H1 (cell line): Measurements from ENCODE around the gene ZBTB16. TPM values are rescaled to one million over a fixed set of nuclear protein-coding genes. Genes with fewer than 3 reads are reported as not detected.

Experiments
- CTCF ChIA-PET: fragments of 300-600 bp; sonication (Branson Sonifier 250); formaldehyde crosslinking; loops from one replicate; lab custom pipeline; 2021; ENCODE audit not compliant: partially characterized antibody; lab: Charles Lee
- POLR2A ChIA-PET: fragments of 300-600 bp; sonication (Branson Sonifier 250); formaldehyde crosslinking; loops from one replicate; lab custom pipeline; 2021; ENCODE audit warnings: inconsistent platforms; ENCODE audit not compliant: partially characterized antibody; lab: Charles Lee
- DNase-seq, 2 experiments: peaks; one replicate each; pipeline versions ENCODE4 v3.0.0 to v3.0.0-alpha.2; 2010 to 2022; ENCODE audit warnings: low spot score in 2 of 2, low read depth in 1 of 2, mixed read lengths in 1 of 2
- FAIRE-seq: peaks from 2 replicates; lab custom pipeline; 2011; peaks lifted over from hg19 to GRCh38; lab: Jason Lieb, UNC
- H2AFZ ChIP-seq: 2 replicates; pipeline ENCODE4 v1.8.1; 2012; ENCODE audit warnings: low read length, inconsistent platforms
- H2AK5ac ChIP-seq: 2 replicates; pipeline ENCODE4 v1.6.1; 2013; ENCODE audit warnings: low read depth, low read length
- H2BK120ac ChIP-seq: replicated peaks from 2 replicates; pipeline ENCODE3; 2013; ENCODE audit warnings: low read depth, low read length, inconsistent platforms
- H2BK12ac ChIP-seq: 2 replicates; pipeline ENCODE4 v1.6.1; 2013; ENCODE audit warnings: low read depth, low read length
- H2BK15ac ChIP-seq: 2 replicates; pipeline ENCODE4 v1.6.1; 2013; ENCODE audit warnings: low read length
- H2BK20ac ChIP-seq: 2 replicates; pipeline ENCODE4 v1.6.1; 2013; ENCODE audit warnings: low read length
- H2BK5ac ChIP-seq: 2 replicates; pipeline ENCODE4 v1.6.1; 2013; ENCODE audit warnings: low read depth, low read length
- H3K14ac ChIP-seq: 2 replicates; pipeline ENCODE4 v1.6.1; 2013; ENCODE audit warnings: inconsistent platforms; ENCODE audit not compliant: insufficient read length
- H3K18ac ChIP-seq: 2 replicates; pipeline ENCODE4 v1.6.1; 2013; ENCODE audit warnings: low read length; ENCODE audit errors: extremely low read depth
- H3K23ac ChIP-seq: 2 replicates; pipeline ENCODE4 v1.6.1; 2013; ENCODE audit warnings: inconsistent platforms; ENCODE audit not compliant: insufficient read length
- H3K23me2 ChIP-seq: 2 replicates; pipeline ENCODE4 v1.6.1; 2013; ENCODE audit warnings: low read depth, low read length
- H3K27ac ChIP-seq: 2 replicates; pipeline ENCODE4 v1.6.1; 2011; ENCODE audit warnings: low read depth, low read length, inconsistent platforms
- H3K27me3 ChIP-seq, 4 experiments: replicated peaks in 1 of 4; 1 replicate in 1 of 4; 2 replicates in 3 of 4; pipeline versions ENCODE4 v1.6.1 to v1.8.1; 2011 to 2013; ENCODE audit warnings: low read length in 3 of 4, mild to moderate bottlenecking in 3 of 4, inconsistent platforms in 2 of 4, mixed read lengths in 2 of 4, moderate library complexity in 1 of 4; ENCODE audit not compliant: control insufficient read depth in 3 of 4, insufficient read depth in 3 of 4; ENCODE audit errors: extremely low read depth in 1 of 4
- H3K36me3 ChIP-seq, 4 experiments: 2 replicates each; pipeline versions ENCODE4 v1.6.1 to v1.8.1; 2011 to 2013; ENCODE audit warnings: mild to moderate bottlenecking in 4 of 4, low read length in 3 of 4, moderate library complexity in 2 of 4, control low read depth in 1 of 4, inconsistent platforms in 1 of 4; ENCODE audit not compliant: insufficient read depth in 4 of 4, control insufficient read depth in 2 of 4
- H3K4ac ChIP-seq: replicated peaks from 2 replicates; pipeline ENCODE3; 2013; ENCODE audit warnings: low read length, low read depth, mixed read lengths, inconsistent platforms; ENCODE audit not compliant: insufficient read length
- H3K4me1 ChIP-seq, 4 experiments: replicated peaks in 1 of 4; 1 replicate in 1 of 4; 2 replicates in 3 of 4; pipeline versions ENCODE4 v1.6.1 to v1.8.1; 2011 to 2013; ENCODE audit warnings: low read length in 3 of 4, inconsistent platforms in 2 of 4, mixed read lengths in 1 of 4; ENCODE audit not compliant: insufficient read depth in 4 of 4, control insufficient read depth in 3 of 4
- H3K4me2 ChIP-seq, 2 experiments: 2 replicates each; pipeline versions ENCODE4 v1.6.1 to v1.8.1; 2011 to 2013; ENCODE audit warnings: low read depth in 2 of 2, low read length in 2 of 2, control low read depth in 1 of 2, inconsistent platforms in 1 of 2, mild to moderate bottlenecking in 1 of 2; ENCODE audit not compliant: insufficient read depth in 1 of 2
- H3K4me3 ChIP-seq, 4 experiments: fragments of 200-600, 300-600 bp in 1 of 4; sonication (generic), shearing (Covaris generic), sonication (Bioruptor Twin) in 1 of 4; 2 replicates each; pipeline versions ENCODE4 v1.5.1 to v1.8.1; 2011 to 2016; ENCODE audit warnings: low read length in 4 of 4, low read depth in 3 of 4, control low read depth in 2 of 4, inconsistent platforms in 2 of 4, mild to moderate bottlenecking in 2 of 4, mixed read lengths in 1 of 4, moderate library complexity in 1 of 4; ENCODE audit not compliant: insufficient read depth in 2 of 4; ENCODE audit errors: extremely low read depth in 1 of 4
- H3K56ac ChIP-seq: replicated peaks from 2 replicates; pipeline ENCODE3; 2013; ENCODE audit warnings: low read depth, mild to moderate bottlenecking, mixed read lengths, low read length, inconsistent platforms; ENCODE audit not compliant: insufficient read length
- H3K79me1 ChIP-seq: 2 replicates; pipeline ENCODE4 v1.6.1; 2013; ENCODE audit warnings: low read depth, low read length, control low read depth
- H3K79me2 ChIP-seq, 2 experiments: 2 replicates each; pipeline versions ENCODE4 v1.6.1 to v1.8.1; 2012 to 2013; ENCODE audit warnings: low read length in 2 of 2, mild to moderate bottlenecking in 2 of 2, inconsistent platforms in 1 of 2; ENCODE audit not compliant: insufficient read depth in 2 of 2, control insufficient read depth in 1 of 2
- H3K9ac ChIP-seq, 4 experiments: replicated peaks in 1 of 4; 1 replicate in 1 of 4; 2 replicates in 3 of 4; pipeline versions ENCODE4 v1.6.1 to v1.8.1; 2011 to 2013; ENCODE audit warnings: low read depth in 3 of 4, low read length in 3 of 4, control low read depth in 2 of 4, mild to moderate bottlenecking in 2 of 4, moderate library complexity in 2 of 4, inconsistent platforms in 1 of 4; ENCODE audit errors: extremely low read depth in 1 of 4
- H3K9me3 ChIP-seq, 2 experiments: 2 replicates each; pipeline versions ENCODE4 v1.6.1 to v1.8.1; 2012 to 2013; ENCODE audit warnings: mild to moderate bottlenecking in 2 of 2, moderate library complexity in 2 of 2, control low read depth in 1 of 2, inconsistent platforms in 1 of 2, low read depth in 1 of 2, low read length in 1 of 2, mixed read lengths in 1 of 2; ENCODE audit not compliant: insufficient read depth in 2 of 2
- H4K20me1 ChIP-seq, 2 experiments: replicated peaks in 1 of 2; 2 replicates each; pipeline versions ENCODE3 to v1.8.1; 2011 to 2013; ENCODE audit warnings: inconsistent platforms in 2 of 2, low read length in 2 of 2, mild to moderate bottlenecking in 1 of 2; ENCODE audit not compliant: insufficient read depth in 2 of 2, control insufficient read depth in 1 of 2
- H4K5ac ChIP-seq: 2 replicates; pipeline ENCODE4 v1.6.1; 2013; ENCODE audit warnings: low read length, low read depth, mixed read lengths, inconsistent platforms; ENCODE audit not compliant: insufficient read length
- H4K8ac ChIP-seq: 2 replicates; pipeline ENCODE4 v1.8.0; 2013; ENCODE audit warnings: mild to moderate bottlenecking, moderate library complexity, low read length, inconsistent platforms; ENCODE audit not compliant: insufficient read depth; ENCODE audit errors: extremely low read depth
- H4K91ac ChIP-seq: replicated peaks from 2 replicates; pipeline ENCODE3; 2013; ENCODE audit warnings: low read length, mixed read lengths, inconsistent platforms; ENCODE audit not compliant: insufficient read length
- CHD2 ChIP-seq: IDR thresholded peaks from 2 replicates; pipeline ENCODE4 v1.6.1; 2012; ENCODE audit warnings: low read length, improper control_type of control experiment
- EP300 ChIP-seq, 2 experiments: IDR thresholded peaks; 1 replicate in 1 of 2; 2 replicates in 1 of 2; pipeline ENCODE4 v1.6.1; 2011 to 2012; ENCODE audit warnings: low read depth in 2 of 2, low read length in 2 of 2, mild to moderate bottlenecking in 2 of 2, borderline replicate concordance in 1 of 2, inconsistent platforms in 1 of 2, moderate library complexity in 1 of 2
- EZH2 ChIP-seq: fragments of 200-600 bp; sonication (generic); IDR thresholded peaks from 2 replicates; pipeline ENCODE4 v1.7.1; 2012; ENCODE audit warnings: low read depth, mild to moderate bottlenecking, moderate library complexity, low read length, inconsistent platforms; ENCODE audit not compliant: severe bottlenecking
- HDAC6 ChIP-seq: IDR thresholded peaks from one replicate; pipeline ENCODE4 v1.7.1; 2012; ENCODE audit warnings: low read depth, mild to moderate bottlenecking, inconsistent platforms, low read length, moderate library complexity
- JUN ChIP-seq: IDR thresholded peaks from 2 replicates; pipeline ENCODE4 v1.6.1; 2011; ENCODE audit warnings: low read depth, mild to moderate bottlenecking, improper control_type of control experiment, low read length
- KDM1A ChIP-seq: fragments of 200-600, 300-600 bp; sonication (generic); IDR thresholded peaks from 2 replicates; pipeline ENCODE4 v1.7.1; 2016; ENCODE audit warnings: mild to moderate bottlenecking, low read length, borderline replicate concordance
- KDM4A ChIP-seq: IDR thresholded peaks from one replicate; pipeline ENCODE4 v1.7.1; 2012; ENCODE audit warnings: low read depth, mild to moderate bottlenecking, moderate library complexity, low read length, inconsistent platforms; ENCODE audit not compliant: severe bottlenecking
- YY1 ChIP-seq: IDR thresholded peaks from 2 replicates; pipeline ENCODE4 v1.6.1; 2011; ENCODE audit warnings: low read depth, mild to moderate bottlenecking, low read length
- WGBS, 2 experiments: shearing (Covaris generic) in 1 of 2; methylation state at CpG; one replicate each; pipeline versions ENCODE4 v1.1.6 to v1.1.7; 2013 to 2015; ENCODE audit warnings: low lambda C conversion rate in 2 of 2, mixed read lengths in 2 of 2, inconsistent platforms in 1 of 2, low coverage in 1 of 2, missing lambda C conversion rate in 1 of 2; ENCODE audit not compliant: insufficient replicate concordance in 2 of 2, insufficient coverage in 1 of 2, insufficient read length in 1 of 2; ENCODE audit errors: extremely low coverage in 1 of 2, missing lambda C conversion rate in 1 of 2; 5-methylcytosine and 5-hydroxymethylcytosine counted together
- polyA plus RNA-seq, 7 experiments: library from polyadenylated mRNA; depleted of rRNA in 3 of 7; stranded (reverse) in 5 of 7; unstranded in 2 of 7; fragments of >200 nt in 5 of 7; fragments of 200-250 nt in 2 of 7; gene quantifications; 1 replicate in 5 of 7; 2 replicates in 1 of 7; 4 replicates in 1 of 7; pipeline versions ENCODE4 v1.2.1 to v1.2.3, GENCODE V29; 2011 to 2013; ENCODE audit warnings: missing spikeins in 2 of 7, mixed read lengths in 2 of 7
- total RNA-seq: library from RNA; stranded (reverse); fragmentation: NEBNext Ultra II Directional; extraction: Animal tissue kit (Norgen Biotek cat#: 25700); gene quantifications from 2 replicates; pipeline ENCODE4 v1.2.1, GENCODE V29; 2021
- TF ChIP-seq, protein P1 (sequence below): IDR thresholded peaks from 2 replicates; pipeline ENCODE4 v1.6.1; 2011; ENCODE audit warnings: low read length, improper control_type of control experiment

ZBTB16 gene
- total and polyA plus RNA-seq, 2 of the 8 experiments (the other 6 are each of a cell fraction or from before 2014, with no cell fraction given): 0.12 to 0.61 TPM

DNA sequence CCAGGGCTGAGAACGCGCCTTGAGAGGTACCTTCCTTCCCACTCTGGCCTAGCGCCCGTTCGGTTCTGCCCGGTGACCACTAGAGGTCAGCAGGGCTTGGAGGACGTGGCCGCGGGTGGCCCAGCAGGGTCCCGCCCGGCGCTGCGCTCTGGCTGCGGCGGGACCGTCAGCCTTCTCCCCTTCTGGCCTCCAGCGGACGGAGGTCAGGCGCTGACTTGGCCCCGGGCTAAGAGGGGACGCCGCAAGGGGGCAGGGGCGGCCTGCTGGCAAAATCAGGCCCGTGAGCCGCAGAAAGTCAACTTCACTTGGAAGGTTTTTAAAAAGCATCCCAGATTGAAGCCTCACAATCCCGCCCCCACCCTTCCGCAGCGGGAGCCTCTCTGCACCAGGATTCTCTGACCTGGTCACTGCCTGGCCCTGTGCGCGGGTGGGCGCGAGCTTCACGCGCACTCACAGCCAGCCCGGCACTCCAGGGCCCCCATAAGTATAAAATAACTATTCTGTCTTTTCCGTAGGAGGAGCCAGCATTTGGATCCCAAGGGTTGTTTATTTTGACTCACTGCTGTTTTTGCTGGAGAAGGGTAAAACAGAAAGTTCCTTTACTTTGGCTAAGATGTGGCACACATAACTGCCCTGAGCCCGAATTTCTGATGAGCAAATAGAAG lies 23.2 kb upstream of the ZBTB16 start:
- Histone ChIP-seq H4K91ac (no peak overlapping the region), H3K27me3 (peaks cover 0 to 3% (median 0%) of the 10 kb centered on the region in 4 experiments; a peak in 2 of 7 replicates), H4K20me1 (no peaks in the 10 kb centered on the region), H3K27ac (no peak overlapping the region), H3K4me3 (peak overlapping the region in 1 of 4 experiments; percentile 43; a peak in 2 of 8 replicates), H3K4me2 (peak overlapping the region; percentile 10 to 40; a peak in 3 of 4 replicates), H2BK5ac (no peak overlapping the region), H2BK15ac (no peak overlapping the region), H3K4ac (no peak overlapping the region), H3K79me2 (no peaks in the 10 kb centered on the region), H2BK120ac (no peak overlapping the region), H3K79me1 (no peaks in the 10 kb centered on the region), H4K5ac (no peak overlapping the region), H3K9me3 (no peaks in the 10 kb centered on the region), H3K18ac (no peak overlapping the region), H2AFZ (no peak overlapping the region), H4K8ac (peak overlapping the region; percentile 57), H3K56ac (no peak overlapping the region), H2BK20ac (no peak overlapping the region), H2BK12ac (no peak overlapping the region), H3K14ac (no peak overlapping the region), H3K36me3 (no peaks in the 10 kb centered on the region), H3K23ac (no peak overlapping the region), H3K4me1 (no peaks in the 10 kb centered on the region), H3K23me2 (peaks cover 2% of the 10 kb centered on the region; the same call in 1 of the 2 replicates), H3K9ac (no peak overlapping the region), H2AK5ac (no peak overlapping the region)
- FAIRE-seq (no peak), DNase-seq (peak; percentile 86 to 90)
- ChIA-PET POLR2A (interaction anchor here (1.5 kb wide), 1 partner anchor 144 kb away, joined by 4 read pairs; no protein-coding TSS in a partner anchor), CTCF (interaction anchor here (0.6 to 9.9 kb wide), 50 partner anchors 11 to 233 kb away, joined by 3 to 183 read pairs (median 4); partner anchors contain the start of genes HTR3A and ZBTB16)
- WGBS, 2 experiments: 11% methylated on average over 30 of the region's 37 CpGs; no CpG with 5 or more reads in 1 of the 2 experiments
- TF ChIP-seq JUN: no peak
- TF ChIP-seq KDM4A: no peak
- TF ChIP-seq YY1: peak; percentile 78
- 0 out of 3 replicates have a peak, but pooled peaks of 1 of the 2 experiments have one; percentile 56 for TF ChIP-seq EP300 (IDR thresholded peaks at IDR 0.05; ENCODE audit: borderline replicate concordance in 1 of 2, low read depth in 2 of 2, low read length in 2 of 2)
- TF ChIP-seq, protein P1, sequence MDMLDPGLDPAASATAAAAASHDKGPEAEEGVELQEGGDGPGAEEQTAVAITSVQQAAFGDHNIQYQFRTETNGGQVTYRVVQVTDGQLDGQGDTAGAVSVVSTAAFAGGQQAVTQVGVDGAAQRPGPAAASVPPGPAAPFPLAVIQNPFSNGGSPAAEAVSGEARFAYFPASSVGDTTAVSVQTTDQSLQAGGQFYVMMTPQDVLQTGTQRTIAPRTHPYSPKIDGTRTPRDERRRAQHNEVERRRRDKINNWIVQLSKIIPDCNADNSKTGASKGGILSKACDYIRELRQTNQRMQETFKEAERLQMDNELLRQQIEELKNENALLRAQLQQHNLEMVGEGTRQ: no peak
- 0 out of 2 replicates have a peak, but pooled peaks have one; percentile 33 for TF ChIP-seq KDM1A
- TF ChIP-seq EZH2: no peak
- TF ChIP-seq CHD2: no peak
- TF ChIP-seq HDAC6: no peak
